SU-DHL-6 (cell line): ENCODE data around the gene GSTM2.

Experiments used
- CTCF ChIP-seq: fragments of 200-600 bp; sonication (generic); IDR thresholded peaks from one replicate; pipeline ENCODE4 v1.5.1; 2017; ENCODE audit warnings: antibody characterized with exemption, mild to moderate bottlenecking, low read length, moderate library complexity; ENCODE audit not compliant: insufficient read depth, poor library complexity, severe bottlenecking
- EZH2phosphoT487 ChIP-seq: fragments of 200-600 bp; sonication (generic), shearing (Covaris generic); conservative IDR thresholded peaks from 2 replicates; pipeline ENCODE4 v1.6.1; 2018; ENCODE audit warnings: mild to moderate bottlenecking, antibody characterized with exemption, low read length, moderate library complexity, mixed read lengths

GRCh38 chr1:109620841-109621286 is 47.0 kb upstream of the GSTM2 start:
- TF ChIP-seq CTCF, result no peak
- TF ChIP-seq EZH2phosphoT487, result no peak
